AG09309 (cell line): Measurements from ENCODE around the gene TRIM31.

ENCODE experiments used
- DNase-seq: peaks from one replicate; pipeline ENCODE4 v3.0.0-alpha.2; 2010; ENCODE audit warnings: low read depth
- H3K4me3 ChIP-seq: 2 replicates; pipeline ENCODE4 v1.5.1; 2011; ENCODE audit warnings: mild to moderate bottlenecking, low read depth, low read length, moderate library complexity; ENCODE audit not compliant: control insufficient read depth
- CTCF ChIP-seq: IDR thresholded peaks from 2 replicates; pipeline ENCODE4 v1.5.1; 2011; ENCODE audit warnings: mild to moderate bottlenecking, low read depth, low read length, inconsistent platforms; ENCODE audit not compliant: insufficient read depth, control insufficient read depth; ENCODE audit errors: missing control alignments

Gene TRIM31

GRCh38 chr6:30071081-30071818, 41.6 kb downstream of the TRIM31 start:
- no peak overlapping the region for H3K4me3 ChIP-seq
- no peak for TF ChIP-seq CTCF
- no peak for DNase-seq

DNA sequence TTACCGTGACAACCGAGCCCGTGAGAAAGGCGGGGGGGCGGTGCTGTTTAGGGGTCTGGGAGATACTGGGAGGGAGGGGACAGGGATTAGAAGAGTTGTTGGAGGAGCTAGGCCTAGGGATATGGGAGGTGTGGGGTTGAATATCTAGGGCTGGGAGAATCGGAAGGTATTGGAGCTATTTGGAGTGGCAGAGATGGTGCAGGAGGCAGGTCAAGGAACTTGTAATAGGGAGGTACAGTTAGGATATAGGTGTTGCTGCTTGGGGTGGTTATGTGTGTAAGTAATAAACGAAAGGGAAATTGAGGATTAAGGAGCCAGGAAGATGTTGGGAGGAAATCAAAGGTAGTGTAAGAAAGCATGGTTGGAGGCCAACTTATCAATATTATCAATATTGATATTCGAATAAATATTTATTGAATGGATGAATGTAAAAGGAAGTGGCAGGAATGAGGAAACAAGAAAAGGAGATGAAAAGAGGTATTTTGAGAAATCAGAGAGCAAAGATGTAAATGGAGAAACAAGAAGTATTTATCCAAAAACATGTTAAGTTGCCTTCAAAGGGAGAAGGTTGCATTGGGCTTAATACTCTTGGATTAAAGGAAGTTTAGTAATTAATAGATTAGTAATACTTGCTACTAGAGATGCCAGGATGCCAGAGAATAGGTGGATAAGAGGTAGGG, 45.3 kb downstream of the TRIM31 start:
- DNase-seq, result no peak
- no peak for TF ChIP-seq CTCF
- H3K4me3 ChIP-seq, result peak overlapping the region; percentile 85

DNA sequence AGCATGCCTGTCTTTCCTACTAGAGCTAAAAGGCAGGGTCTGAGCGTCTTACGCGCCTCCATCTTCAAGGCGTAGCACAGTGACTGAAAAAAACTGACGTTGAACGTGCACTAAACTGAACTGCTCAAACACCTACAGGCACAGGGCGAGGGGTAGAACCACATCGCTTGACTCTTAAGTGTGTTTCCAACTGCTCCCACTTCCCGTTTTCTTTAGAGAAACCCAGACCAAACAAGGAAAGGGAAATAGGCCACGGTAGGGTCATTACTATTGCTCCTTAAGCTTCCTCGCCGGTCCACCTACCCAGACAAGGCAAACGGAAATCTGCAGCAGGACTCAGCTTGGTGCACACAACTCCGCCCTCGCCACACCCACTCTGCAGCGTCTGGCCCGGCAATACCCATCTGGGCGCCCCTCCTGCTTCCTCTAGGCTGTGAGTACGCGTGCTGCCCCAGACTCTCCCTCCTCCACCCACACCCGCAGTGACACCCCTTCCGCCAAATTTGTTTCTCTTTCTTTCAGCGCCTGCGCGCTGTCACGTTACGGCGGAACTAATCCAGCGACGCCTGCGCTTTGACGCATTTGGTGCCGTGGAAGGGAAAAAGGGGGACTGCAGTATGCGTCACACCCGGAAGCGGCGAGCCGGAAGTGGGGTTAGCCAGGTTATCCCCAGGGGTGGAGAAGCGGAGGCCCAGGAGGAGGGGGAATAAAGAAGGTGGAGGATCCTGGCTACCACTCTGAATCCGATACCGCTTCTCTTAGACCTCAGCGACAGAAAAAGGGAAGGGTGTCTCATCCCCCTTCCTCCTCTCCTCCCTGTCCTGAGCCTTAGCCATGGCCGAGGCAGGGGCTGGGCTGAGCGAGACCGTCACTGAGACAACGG, 46.1 kb downstream of the TRIM31 start, which contains the start of gene PPP1R11:
Gene PPP1R11 (plus strand): TSS at position 622 of the 883 bp plus-strand sequence. CDS start 213 bp downstream, at position 835.
- H3K4me3 ChIP-seq, result peak within 1 kb of the TSS; percentile 85
- no peak for TF ChIP-seq CTCF
- DNase-seq, result peak; percentile 94

- no peak for DNase-seq
- no peak for TF ChIP-seq CTCF
Measured at GRCh38 chr6:30066082-30066481, 46.8 kb downstream of the TRIM31 start.

DNA sequence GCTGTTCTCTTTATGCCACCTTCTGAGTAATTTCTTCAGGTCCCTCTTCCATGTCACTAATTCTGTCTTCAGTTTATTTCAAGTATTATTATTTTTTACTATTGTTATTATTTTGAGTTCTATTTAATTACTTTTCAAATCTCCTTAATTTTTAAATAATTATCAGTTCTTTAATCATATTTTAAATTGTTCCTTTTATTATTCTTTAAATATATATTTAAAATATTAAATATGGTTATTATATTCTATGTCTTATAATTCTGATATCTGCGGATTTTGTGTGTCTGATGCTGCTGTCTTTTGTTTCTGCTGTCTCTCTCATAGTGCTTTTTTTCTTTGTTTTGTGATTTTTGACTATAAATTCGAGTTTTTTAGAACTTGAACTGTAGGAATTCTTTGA, 49.6 kb downstream of the TRIM31 start:
- no peak for TF ChIP-seq CTCF
- no peak for DNase-seq
- no peak overlapping the region for H3K4me3 ChIP-seq

More at GRCh38 chr6:30066082-30066481, 46.8 kb downstream of the TRIM31 start:
- peak overlapping the region; percentile 85 for H3K4me3 ChIP-seq

GRCh38 chr6:30062471-30063178, 50.3 kb downstream of the TRIM31 start:
- peak overlapping the region; percentile 88 for H3K4me3 ChIP-seq
- no peak for TF ChIP-seq CTCF
- no peak for DNase-seq
